ENCODE measurements around the gene TIMMDC1. TPM values are rescaled to one million over a fixed set of nuclear protein-coding genes. Genes with fewer than 3 reads are reported as not detected.
A peak's percentile ranks its signal among the peaks of the same experiment; 100 is the strongest.

Gene TIMMDC1
- total RNA-seq, 1 donor from 2014 or later = 83.0 TPM

- TF ChIP-seq CTCF (IDR thresholded peaks at IDR 0.05; ENCODE audit: unreplicated experiment) = no peak
- Mint-ChIP-seq H3K36me3 (ENCODE audit: low read depth, unreplicated experiment) (no peaks in the 10 kb centered on the region), H3K27me3 (ENCODE audit: unreplicated experiment) (no peaks in the 10 kb centered on the region), H3K4me1 (ENCODE audit: unreplicated experiment) (peaks cover 12% of the 10 kb centered on the region), H3K27ac (ENCODE audit: unreplicated experiment) (no peak overlapping the region), H3K9me3 (ENCODE audit: unreplicated experiment) (no peaks in the 10 kb centered on the region), H3K4me3 (ENCODE audit: unreplicated experiment) (no peak overlapping the region)
- no peak for DNase-seq (ENCODE audit: low spot score)
These were observed 57.6 kb downstream of the TIMMDC1 start for GRCh38 chr3:119555929-119556328.

- Mint-ChIP-seq H3K4me1 (ENCODE audit: unreplicated experiment) (peaks cover 12% of the 10 kb centered on the region), H3K27me3 (ENCODE audit: unreplicated experiment) (no peaks in the 10 kb centered on the region), H3K27ac (ENCODE audit: unreplicated experiment) (no peak overlapping the region), H3K36me3 (ENCODE audit: low read depth, unreplicated experiment) (no peaks in the 10 kb centered on the region), H3K9me3 (ENCODE audit: unreplicated experiment) (no peaks in the 10 kb centered on the region), H3K4me3 (ENCODE audit: unreplicated experiment) (no peak overlapping the region)
- DNase-seq (ENCODE audit: low spot score) = no peak
- TF ChIP-seq CTCF (IDR thresholded peaks at IDR 0.05; ENCODE audit: unreplicated experiment) = no peak
These were observed 59.0 kb downstream of the TIMMDC1 start for GRCh38 chr3:119557192-119557876.

GRCh38 chr3:119557877-119558269, 59.5 kb downstream of the TIMMDC1 start:
- H3K36me3 Mint-ChIP-seq (ENCODE audit: low read depth, unreplicated experiment) = no peaks in the 10 kb centered on the region
- no peak overlapping the region for H3K27ac Mint-ChIP-seq (ENCODE audit: unreplicated experiment)
- no peaks in the 10 kb centered on the region for H3K9me3 Mint-ChIP-seq (ENCODE audit: unreplicated experiment)
- H3K27me3 Mint-ChIP-seq (ENCODE audit: unreplicated experiment) = no peaks in the 10 kb centered on the region
- DNase-seq (ENCODE audit: low spot score) = no peak
- no peak overlapping the region for H3K4me3 Mint-ChIP-seq (ENCODE audit: unreplicated experiment)
- peaks cover 12% of the 10 kb centered on the region for H3K4me1 Mint-ChIP-seq (ENCODE audit: unreplicated experiment)
- TF ChIP-seq CTCF (IDR thresholded peaks at IDR 0.05; ENCODE audit: unreplicated experiment) = no peak

- Mint-ChIP-seq H3K27me3 (ENCODE audit: unreplicated experiment) (no peaks in the 10 kb centered on the region), H3K36me3 (ENCODE audit: low read depth, unreplicated experiment) (no peaks in the 10 kb centered on the region)
- no peak for TF ChIP-seq CTCF (IDR thresholded peaks at IDR 0.05; ENCODE audit: unreplicated experiment)
These were observed 60.4 kb downstream of the TIMMDC1 start for GRCh38 chr3:119558626-119559317.

GRCh38 chr3:119559441-119559963, 61.2 kb downstream of the TIMMDC1 start, which contains the start of gene CD80:
Gene CD80, minus strand, starts transcription at chr3:119559614. Its CDS starts 1,886 bp downstream, at chr3:119557728.
- H3K36me3 Mint-ChIP-seq (ENCODE audit: low read depth, unreplicated experiment) = no peaks in the 10 kb centered on the region
- no peak within 1 kb of the TSS for H3K4me3 Mint-ChIP-seq (ENCODE audit: unreplicated experiment)
- H3K4me1 Mint-ChIP-seq (ENCODE audit: unreplicated experiment) = peaks cover 12% of the 10 kb centered on the region
- TF ChIP-seq CTCF (IDR thresholded peaks at IDR 0.05; ENCODE audit: unreplicated experiment) = no peak
- DNase-seq (ENCODE audit: low spot score) = peak; percentile 45
- no peaks in the 10 kb centered on the region for H3K9me3 Mint-ChIP-seq (ENCODE audit: unreplicated experiment)
- no peak within 1 kb of the TSS for H3K27ac Mint-ChIP-seq (ENCODE audit: unreplicated experiment)
- H3K27me3 Mint-ChIP-seq (ENCODE audit: unreplicated experiment) = no peaks in the 10 kb centered on the region

More at GRCh38 chr3:119558626-119559317, 60.4 kb downstream of the TIMMDC1 start:
- Mint-ChIP-seq H3K27ac (ENCODE audit: unreplicated experiment) (no peak overlapping the region), H3K4me1 (ENCODE audit: unreplicated experiment) (peaks cover 12% of the 10 kb centered on the region), H3K4me3 (ENCODE audit: unreplicated experiment) (no peak overlapping the region), H3K9me3 (ENCODE audit: unreplicated experiment) (no peaks in the 10 kb centered on the region)
- DNase-seq (ENCODE audit: low spot score) = no peak
